D341Med (cell line): ENCODE data around the gene PMEPA1.

Source experiments
- DNase-seq: peaks from one replicate; pipeline ENCODE4 v3.0.0; 2012; ENCODE audit warnings: low spot score

PMEPA1 gene

DNA sequence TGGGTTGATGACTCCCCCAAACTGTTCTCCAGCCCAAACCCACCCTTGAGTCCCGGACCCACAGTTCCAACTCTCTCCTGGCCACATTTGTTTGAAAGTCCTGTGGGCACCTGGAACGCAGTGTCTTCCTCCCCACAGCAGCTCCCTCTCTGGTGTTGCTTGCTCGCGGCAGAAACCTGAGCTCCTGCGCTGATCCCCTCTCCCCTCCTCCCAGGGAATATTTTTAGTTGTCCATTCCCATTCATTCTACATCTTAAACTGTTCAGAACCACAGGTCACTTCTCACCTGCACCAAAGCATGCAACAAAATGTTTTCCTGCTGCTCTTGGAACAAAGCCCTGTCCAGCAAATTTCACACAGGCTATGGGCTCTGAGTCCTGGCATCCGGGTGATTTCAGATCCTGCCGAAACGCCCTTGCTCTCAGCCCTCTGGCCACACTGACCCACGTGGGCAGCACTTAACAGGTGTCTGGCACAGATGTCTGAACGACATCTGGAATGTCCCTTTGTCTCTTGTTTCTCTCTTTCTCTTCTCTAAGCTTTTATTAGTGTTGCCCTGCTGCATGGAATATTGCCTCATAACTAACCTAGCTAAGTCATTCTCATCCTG is 27.0 kb upstream of the PMEPA1 start:
- DNase-seq: no peak

DNA sequence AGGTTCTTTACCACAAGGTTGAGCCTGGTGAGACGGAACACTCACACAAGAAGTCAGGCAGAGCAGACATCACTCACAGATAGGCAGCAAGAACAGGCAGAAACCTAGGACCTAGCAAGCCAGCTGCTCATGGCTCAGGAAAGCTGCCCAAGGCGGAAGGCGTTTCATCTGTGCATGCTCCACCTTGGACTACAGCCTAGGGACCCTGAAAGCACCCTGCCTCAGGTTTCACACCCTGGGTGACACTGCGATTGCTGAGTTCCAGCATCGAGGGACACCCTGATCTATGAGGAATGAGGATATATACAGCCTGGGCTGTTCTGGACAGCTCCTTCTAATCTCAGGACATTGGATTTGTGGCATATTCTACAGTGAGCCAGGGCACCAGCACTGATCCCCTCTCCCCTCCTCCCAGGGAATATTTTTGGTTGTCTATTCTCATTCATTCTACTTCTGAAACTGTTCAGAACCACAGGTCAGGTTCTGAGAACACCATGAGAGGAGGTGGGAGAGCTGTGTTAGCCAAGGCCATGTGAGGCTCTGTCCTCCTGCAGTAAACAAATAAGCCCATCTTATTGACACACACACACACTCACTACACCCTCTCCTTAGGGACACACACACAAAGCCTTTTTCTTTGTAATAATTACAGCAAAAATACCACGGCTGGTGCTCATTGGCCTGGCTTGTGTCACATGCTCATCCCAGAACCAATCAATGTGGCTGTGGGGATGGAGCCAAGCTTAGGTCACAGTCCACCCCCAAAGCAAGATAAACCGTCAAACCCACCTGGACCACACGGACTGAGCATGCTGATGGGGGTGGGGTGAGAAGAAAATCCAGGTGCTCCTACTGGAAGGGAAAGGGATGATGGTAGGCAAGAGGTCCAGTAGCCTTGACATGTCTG is 26.3 kb upstream of the PMEPA1 start:
- DNase-seq: no peak

GRCh38 chr20:57734754-57735153 is 24.9 kb upstream of the PMEPA1 start:
- no peak for DNase-seq

DNA sequence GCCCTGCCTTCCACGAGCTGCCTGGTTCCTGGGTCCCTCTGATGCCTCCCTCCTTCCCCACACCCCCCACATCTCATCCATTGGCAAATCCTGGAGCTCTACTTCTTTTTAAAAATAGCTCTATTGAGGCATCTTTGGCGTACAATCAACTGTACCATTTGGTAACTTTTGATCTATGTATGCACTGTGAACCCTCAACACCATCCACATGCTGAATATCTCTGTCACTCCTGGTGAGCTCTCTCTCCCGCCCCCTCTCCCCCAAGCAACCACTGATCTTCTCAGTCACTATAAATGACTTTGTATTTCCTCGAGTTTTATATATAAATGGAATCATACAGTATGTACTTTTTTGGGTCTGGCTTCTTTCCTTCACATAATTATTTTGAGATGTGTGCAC is 22.4 kb upstream of the PMEPA1 start:
- DNase-seq: no peak

DNA sequence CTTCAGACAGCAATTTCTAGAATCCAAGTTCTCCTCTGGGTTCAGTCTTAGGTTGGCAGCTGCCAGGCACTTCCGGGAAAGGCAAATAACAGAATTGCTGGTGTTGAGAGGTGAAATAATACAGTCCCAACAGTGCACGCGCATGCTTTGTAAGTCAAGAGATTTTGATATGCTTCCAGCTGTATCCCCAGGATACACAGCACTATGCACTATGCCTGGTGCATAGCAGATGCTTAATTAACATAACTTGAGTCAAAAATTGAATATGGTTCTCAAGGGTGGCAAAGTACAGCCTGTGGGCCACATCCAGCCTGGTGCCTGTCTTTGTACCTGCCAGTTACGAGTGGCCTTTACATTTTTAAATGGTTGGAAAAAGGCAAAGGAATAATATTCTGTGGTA is 18.9 kb upstream of the PMEPA1 start:
- no peak for DNase-seq

DNA sequence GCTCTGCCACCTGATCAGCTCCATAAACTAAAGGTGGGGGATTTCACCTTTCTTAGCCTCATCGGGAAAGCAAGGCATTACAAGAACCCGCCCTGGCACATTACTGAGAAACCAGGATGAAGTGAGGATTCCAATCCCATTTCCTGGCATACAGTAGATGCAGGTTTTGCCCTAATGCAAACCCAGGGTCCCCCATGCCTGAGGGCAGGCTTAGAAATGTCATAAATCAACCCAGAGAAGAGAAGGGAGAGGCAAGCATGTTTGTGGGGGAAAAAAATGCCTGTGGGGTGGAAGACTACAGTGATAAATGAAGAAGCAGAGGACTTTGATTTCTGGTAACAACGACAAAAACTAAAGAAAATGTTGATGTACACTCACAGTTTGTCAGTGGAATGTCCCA is 18.0 kb upstream of the PMEPA1 start:
- DNase-seq: no peak

- DNase-seq: no peak
Observed at GRCh38 chr20:57725636-57726035, 15.8 kb upstream of the PMEPA1 start.

DNA sequence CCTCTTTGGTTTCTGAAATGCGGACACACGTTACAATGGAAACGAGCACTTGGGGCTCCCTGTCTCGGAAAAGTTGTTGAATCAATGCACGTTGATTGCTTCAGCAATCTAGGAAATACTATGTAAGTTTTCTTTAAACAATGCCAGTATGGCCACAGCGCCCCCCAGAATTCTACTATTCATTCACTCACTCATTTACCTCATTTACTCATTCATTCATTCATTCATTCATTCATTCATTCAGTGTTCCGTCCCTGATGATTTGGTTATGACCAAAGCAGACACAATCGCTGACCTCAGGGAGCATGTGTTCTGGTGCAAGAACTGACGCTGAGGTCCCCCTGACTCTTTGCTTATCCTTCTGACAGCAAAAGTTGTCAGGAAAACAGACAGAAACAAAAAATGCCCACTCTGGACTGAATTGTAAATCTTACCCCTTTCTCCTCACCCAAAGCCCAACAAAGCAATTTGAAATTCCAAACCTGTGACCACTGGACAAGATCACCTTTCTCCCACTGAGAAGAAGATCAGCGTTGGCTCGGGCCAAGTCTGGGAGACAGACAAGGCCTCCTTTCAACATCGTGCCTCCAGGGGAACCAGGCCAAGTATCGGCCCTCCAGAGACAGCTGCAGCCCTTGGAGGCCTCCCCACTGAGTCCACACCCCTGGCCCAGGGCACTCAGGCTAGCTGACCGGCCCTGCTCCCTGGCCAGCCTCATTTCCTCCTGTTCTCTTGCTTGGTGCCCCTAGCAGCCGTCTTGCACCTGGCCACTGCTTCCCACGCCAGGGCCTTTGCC is 15.0 kb upstream of the PMEPA1 start:
- DNase-seq: no peak

DNA sequence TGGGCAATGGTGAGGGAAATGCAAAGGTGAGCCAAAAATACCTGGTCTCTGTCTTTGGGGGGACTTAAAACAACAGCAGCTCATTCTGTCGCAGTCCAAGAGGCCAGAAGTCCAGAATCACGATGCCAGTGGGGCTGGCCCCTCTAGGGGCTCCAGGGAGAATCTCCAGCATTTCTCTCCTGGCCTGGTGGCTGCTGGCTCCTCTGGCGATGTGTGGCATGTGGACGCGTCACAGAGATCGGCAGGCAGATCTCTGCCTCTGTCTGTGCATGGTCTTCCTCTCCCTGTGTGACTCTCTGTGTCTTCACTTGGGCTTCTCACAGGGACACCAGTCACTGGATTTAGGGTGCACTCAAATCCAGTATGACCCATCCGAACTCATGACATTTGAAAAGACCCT is 14.0 kb upstream of the PMEPA1 start:
- no peak for DNase-seq

DNA sequence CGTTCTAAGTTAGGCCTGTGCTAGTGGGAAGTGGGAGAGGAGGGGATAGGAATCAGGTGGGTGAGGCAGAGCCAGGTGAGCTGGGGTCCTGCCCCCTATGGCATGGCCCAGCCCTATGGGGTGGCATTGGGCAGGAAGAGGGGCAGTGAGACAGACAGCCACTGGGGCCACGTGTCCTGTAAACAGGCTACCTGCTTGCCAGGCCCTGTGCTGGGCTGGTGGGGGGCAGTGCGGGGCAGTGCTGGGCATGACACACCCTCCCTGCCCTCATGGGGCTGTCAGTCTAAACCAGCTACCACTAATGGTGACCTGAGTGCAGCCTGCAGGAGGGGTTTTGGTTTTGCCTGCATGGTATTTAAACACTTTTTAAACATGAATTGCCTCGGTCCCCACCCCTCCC is 10.1 kb upstream of the PMEPA1 start:
- DNase-seq: no peak

DNA sequence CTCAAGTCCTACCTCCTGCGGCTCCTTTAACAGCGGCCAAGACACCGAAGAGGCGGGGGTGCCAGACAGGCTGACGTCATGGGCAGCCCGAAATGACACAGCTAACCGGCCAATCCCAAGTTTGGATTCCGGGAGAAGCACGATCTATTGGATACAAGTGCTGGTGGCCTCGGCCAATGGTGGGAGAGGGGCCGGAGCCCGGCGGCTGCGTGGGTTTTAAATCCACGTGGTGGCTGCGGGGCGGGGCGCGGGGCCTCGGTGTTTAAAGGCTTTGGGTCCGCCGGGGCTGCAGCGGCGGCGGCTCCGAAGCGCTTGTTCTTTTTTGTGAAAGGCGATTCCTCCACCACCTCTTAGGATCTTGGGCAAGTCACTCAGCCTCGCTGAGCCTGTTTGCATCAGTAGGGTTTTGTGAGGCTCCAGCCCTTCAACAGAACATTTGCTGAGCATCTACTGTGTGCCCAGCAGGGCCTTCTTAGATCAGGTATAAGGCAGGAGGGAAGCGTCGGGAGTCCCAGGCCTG is 8.7 kb upstream of the PMEPA1 start:
- peak; percentile 98 for DNase-seq

DNA sequence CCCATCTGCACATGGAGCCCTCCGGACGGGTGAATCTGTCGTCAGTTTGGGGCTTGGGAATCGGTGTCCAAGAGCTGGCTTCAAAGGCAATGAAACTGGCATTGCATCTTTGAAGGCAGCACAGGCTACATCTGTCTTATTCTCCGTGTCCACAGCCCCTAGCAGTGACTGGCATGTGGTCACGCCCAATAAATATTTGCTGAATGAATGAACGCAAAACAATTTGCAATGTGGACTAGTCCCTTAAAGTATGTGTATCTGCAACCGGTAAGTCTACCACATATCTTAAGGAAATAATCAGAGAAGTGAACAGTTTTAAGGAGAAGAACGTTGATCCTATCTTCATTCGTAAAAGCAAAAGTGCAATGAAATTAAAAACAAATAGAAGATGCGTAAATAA is 8.0 kb upstream of the PMEPA1 start:
- DNase-seq: no peak

DNA sequence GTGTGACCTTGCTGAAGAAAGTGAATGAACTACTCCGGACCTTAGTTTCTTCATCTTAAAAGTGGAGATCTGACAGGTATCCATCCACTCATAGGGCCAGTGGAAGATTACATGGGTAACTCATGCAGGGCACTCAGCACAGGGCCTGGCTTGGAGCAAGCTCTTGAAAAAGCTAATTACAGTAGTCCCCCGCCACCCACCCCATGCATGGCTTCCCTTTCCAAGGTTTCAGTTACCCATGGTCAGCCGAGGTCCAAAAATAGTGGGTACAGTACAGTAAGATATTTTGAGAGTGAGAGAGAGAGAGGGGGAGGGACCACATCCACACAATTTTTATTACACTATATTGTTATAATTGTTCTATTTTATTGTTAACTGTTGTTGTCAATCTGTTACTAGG is 7.1 kb upstream of the PMEPA1 start:
- no peak for DNase-seq

DNA sequence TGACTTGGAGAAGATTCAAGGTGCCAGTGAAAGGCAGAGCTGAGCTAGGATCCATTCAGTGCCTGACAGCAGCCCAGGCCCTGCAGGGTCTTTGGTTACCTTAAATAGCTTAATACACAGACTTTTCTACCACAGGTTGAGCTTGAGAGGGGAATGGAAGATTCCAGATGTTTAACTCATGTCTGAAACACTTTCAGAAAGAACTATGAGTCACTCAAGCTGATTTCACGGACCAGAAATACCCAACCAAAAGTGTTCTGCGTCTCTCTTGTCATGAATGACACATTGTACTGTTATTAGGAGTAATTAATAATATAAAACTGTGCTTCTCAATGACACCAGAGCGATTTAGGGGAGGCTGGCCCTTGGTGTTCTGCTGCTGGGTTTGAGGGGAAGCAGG is 6.4 kb upstream of the PMEPA1 start:
- DNase-seq: no peak

DNA sequence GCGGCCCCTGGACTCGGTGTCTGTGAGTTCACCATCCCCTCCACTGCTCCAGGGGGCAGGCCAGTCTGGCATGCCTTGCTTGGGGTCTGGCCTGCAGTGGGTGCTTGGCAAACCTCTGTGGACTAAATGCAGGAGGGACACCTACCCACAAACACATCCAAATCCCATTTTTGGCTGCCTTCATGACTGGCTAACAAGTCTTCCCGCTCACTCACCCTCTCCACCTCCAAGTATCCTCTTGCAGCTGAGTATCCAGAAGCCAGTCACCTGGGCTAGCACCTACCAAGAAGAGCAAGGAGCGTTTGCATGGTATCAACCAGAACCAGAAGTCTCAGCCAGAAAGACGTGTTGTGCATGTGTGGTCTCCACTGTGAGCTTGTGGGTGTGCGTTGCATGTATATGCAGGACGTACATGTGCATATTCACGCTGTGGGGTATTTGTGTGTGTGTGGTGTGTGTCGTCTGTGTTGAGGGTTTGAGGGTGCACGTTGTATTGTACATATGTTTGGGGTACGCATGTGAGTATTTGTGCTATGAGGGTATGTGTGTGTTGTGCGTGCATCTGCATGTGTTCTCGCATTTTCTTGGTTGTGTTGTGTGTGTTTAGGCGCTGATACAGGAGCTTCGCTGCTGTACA is 5.6 kb upstream of the PMEPA1 start:
- no peak for DNase-seq

GRCh38 chr20:57714409-57715267 is 4.8 kb upstream of the PMEPA1 start:
- DNase-seq: no peak

DNA sequence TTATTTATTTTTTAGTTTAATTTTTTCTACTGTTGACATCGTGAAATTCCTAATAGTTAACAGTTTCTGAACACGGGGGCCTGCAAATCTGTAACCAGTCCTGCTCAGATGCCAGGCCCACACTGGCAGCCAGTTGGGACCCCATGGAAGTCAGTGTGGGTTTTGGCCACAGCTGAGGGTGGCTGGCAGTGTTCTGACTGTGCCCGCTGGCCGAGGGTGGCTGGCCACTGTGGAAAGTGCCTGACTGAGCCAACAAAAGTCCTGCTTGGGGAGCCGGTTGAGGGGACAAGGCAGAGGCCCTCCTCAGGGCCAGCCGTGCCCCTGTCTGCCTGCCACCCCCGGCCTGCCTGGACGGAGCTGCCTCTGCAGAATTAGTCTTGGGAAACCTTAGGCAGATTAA is 4.1 kb upstream of the PMEPA1 start:
- DNase-seq: no peak

DNA sequence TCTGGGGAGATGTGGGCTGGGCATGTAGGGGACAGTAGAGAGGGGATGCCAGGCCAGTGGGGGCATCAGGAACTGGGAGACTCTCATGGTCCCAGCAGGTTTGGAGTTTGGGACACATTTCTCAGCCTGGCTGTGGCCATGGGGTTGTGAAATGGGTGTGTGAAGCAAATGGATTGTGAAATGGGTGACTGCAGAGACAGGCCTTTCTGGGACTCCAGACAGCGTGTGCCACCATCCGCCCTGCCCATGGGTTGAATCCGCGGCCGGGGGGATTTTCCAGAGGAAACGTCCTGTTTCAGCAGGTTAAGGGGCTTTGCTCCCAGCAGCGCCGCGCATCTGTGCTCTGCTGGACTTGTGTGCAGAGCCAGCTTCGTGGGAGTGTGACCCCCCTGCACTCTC is 3.7 kb upstream of the PMEPA1 start:
- no peak for DNase-seq

DNA sequence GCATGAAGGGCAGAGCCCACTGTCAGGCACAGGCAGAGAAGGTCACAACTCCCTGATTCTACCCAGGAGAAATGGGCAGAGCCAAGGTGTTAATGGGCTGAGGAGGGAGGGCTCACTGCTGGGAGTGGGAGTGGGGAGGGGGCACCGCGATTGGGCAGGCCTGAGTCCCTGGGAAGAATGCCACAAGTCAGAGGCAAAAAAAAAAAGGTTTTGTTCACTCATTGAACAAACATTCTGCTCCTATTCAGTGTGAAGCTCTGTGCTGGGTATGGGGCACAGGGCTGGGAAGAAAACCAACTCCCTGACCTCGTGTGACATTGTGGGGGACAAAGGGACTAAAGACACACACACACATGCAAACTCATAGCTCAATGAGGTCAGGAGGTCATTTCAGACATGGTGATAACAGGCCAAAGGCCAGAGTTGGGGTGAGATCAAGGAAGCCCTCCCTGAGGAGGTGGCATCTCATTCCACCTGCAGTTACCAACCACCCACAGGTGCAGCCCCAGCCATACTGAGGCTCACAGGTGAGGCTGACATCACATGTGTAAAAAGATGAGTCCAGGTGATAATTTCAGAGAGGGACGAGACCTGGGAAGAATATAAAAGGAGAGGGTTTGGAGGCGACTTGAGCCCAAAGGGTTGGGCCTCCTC is 3.2 kb upstream of the PMEPA1 start:
- DNase-seq: no peak

DNA sequence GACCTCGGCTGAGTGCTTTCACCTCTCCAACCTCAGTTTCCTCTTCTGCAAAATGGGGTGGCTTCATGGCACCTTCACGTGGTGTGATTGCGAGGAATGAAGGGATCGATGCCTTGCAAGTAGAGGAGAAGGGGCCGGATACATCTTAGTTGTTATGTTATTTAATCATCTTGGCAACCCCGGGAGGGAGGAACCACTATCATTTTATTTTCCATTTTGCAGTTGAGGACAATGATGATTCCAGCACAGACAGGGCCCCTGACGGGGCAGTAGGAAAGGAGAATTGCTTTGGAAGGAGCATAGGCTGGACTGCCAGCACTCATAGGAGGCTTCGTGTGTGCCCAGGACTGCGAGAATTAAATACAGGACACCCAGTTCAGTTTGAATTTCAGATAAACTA is 2.5 kb upstream of the PMEPA1 start:
- DNase-seq: no peak

- no peak for DNase-seq
Observed at GRCh38 chr20:57711826-57712225, 2.0 kb upstream of the PMEPA1 start.
